Breast epithelium (tissue), 4 donors: ENCODE data around the gene HUS1B. TPM values are rescaled to one million over a fixed set of nuclear protein-coding genes. Genes with fewer than 3 reads are reported as not detected.

ENCODE experiments used
- DNase-seq, 2 donors: peaks; one replicate each; pipeline ENCODE4 v3.0.0-alpha.2; 2019; ENCODE audit warnings: low spot score in 2 of 2
- H3K27ac ChIP-seq, 2 donors: fragments of 200-600 bp; sonication (generic) in 1 of 2; one replicate each; pipeline ENCODE4 v1.5.1; 2016 to 2019; ENCODE audit warnings: mild to moderate bottlenecking in 1 of 2
- H3K27me3 ChIP-seq, 2 donors: fragments of 200-600 bp; sonication (generic) in 1 of 2; one replicate each; pipeline versions ENCODE4 v1.5.1 to v1.6.0; 2017 to 2019; ENCODE audit warnings: control low read depth in 1 of 2, mild to moderate bottlenecking in 1 of 2
- H3K36me3 ChIP-seq: fragments of 200-600 bp; one replicate; pipeline ENCODE4 v1.5.1; 2019
- H3K4me1 ChIP-seq, 2 donors: fragments of 200-600 bp; sonication (generic); one replicate each; pipeline ENCODE4 v1.5.1; 2016 to 2019; ENCODE audit warnings: control low read depth in 1 of 2
- H3K4me3 ChIP-seq, 3 donors: fragments of 200-600 bp; sonication (generic); 1 replicate in 2 of 3; 2 replicates in 1 of 3; pipeline ENCODE4 v1.5.1; 2016 to 2019; ENCODE audit warnings: mild to moderate bottlenecking in 3 of 3, moderate library complexity in 2 of 3
- H3K9me3 ChIP-seq, 2 donors: fragments of 200-600 bp; sonication (generic) in 1 of 2; one replicate each; pipeline ENCODE4 v1.5.1; 2016 to 2019; ENCODE audit warnings: control low read depth in 1 of 2
- POLR2A ChIP-seq: fragments of 450-650 bp; IDR thresholded peaks from one replicate; pipeline ENCODE4 v1.6.1; 2016; ENCODE audit warnings: antibody characterized with exemption, mild to moderate bottlenecking, moderate library complexity
- POLR2AphosphoS5 ChIP-seq, 3 donors: sonication (generic); formaldehyde crosslinking; IDR thresholded peaks; one replicate each; pipeline ENCODE4 v1.6.1; 2017; ENCODE audit warnings: antibody characterized with exemption in 3 of 3
- intact Hi-C: fragments of 100-400 bp; cut with DNase I; formaldehyde crosslinking; loops from one replicate; pipeline ENCODE4 v1.15.1; 2023; ENCODE audit warnings: low total_unique reads
- total RNA-seq, 3 donors: library from RNA; depleted of rRNA; stranded (reverse); fragments of >200 nt; gene quantifications; one replicate each; pipeline ENCODE4 v1.1.0, GENCODE V29; 2016
- TF ChIP-seq, protein P1 (sequence below), 3 donors: fragments of 450-650 bp; IDR thresholded peaks; one replicate each; pipeline ENCODE4 v1.5.1; 2016 to 2017; ENCODE audit warnings: antibody characterized with exemption in 3 of 3, mild to moderate bottlenecking in 3 of 3, moderate library complexity in 3 of 3

The HUS1B gene
- total RNA-seq, 3 donors from 2014 or later: 3.2 to 5.4 (median 3.9) TPM

DNA sequence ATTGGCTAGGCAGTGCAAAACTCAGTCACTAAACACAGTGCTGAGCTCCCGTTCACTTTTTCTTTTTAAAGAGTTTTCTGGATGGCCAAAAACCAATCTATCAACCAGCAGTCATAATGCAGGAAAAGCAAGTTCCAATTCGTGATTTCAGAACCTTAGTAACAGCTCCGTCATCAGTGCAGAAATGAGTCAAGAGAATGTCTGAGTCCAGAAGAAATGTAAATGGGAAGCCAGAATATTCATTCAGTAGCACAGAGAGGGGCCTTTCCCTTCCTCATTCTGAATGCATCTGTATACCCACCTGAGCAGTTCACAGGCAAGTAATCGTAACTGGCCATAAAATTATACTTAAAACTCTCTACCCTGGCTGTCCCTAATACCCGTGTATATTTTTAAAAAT, 20.4 kb downstream of the HUS1B start:
- H3K4me1 ChIP-seq: no peaks in the 10 kb centered on the region
- no peak overlapping the region for H3K4me3 ChIP-seq
- DNase-seq: no peak
- intact Hi-C loops: no loop called here
- no peaks in the 10 kb centered on the region for H3K9me3 ChIP-seq
- peaks cover 3% of the 10 kb centered on the region for H3K36me3 ChIP-seq
- H3K27me3 ChIP-seq: no peaks in the 10 kb centered on the region
- TF ChIP-seq, protein P1, sequence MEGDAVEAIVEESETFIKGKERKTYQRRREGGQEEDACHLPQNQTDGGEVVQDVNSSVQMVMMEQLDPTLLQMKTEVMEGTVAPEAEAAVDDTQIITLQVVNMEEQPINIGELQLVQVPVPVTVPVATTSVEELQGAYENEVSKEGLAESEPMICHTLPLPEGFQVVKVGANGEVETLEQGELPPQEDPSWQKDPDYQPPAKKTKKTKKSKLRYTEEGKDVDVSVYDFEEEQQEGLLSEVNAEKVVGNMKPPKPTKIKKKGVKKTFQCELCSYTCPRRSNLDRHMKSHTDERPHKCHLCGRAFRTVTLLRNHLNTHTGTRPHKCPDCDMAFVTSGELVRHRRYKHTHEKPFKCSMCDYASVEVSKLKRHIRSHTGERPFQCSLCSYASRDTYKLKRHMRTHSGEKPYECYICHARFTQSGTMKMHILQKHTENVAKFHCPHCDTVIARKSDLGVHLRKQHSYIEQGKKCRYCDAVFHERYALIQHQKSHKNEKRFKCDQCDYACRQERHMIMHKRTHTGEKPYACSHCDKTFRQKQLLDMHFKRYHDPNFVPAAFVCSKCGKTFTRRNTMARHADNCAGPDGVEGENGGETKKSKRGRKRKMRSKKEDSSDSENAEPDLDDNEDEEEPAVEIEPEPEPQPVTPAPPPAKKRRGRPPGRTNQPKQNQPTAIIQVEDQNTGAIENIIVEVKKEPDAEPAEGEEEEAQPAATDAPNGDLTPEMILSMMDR (IDR thresholded peaks at IDR 0.05): no peak
- TF ChIP-seq POLR2A (no peak), POLR2AphosphoS5 (IDR thresholded peaks at IDR 0.05) (no peak)
- no peak overlapping the region for H3K27ac ChIP-seq

DNA sequence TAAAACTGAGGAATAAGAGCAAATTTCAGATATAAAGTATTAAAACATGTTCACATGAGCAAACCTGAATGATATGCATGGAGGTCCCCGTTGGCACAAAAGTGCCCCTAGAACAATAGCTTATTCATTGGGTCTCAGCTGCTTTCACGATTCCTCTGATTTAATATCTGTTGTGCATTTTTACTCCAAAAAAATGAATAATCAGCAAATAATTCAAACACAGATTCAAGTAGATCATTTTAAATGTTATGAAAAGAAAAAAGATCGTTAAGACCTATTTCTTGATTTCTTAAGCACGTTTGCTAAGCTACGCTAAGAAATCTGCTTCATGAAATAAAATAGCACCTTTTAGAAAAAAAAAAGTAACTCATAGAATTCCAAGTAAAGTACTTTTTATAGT, 21.7 kb downstream of the HUS1B start:
- no peak for DNase-seq
- Histone ChIP-seq H3K27me3 (no peaks in the 10 kb centered on the region), H3K4me3 (no peak overlapping the region), H3K9me3 (no peaks in the 10 kb centered on the region), H3K4me1 (no peaks in the 10 kb centered on the region), H3K36me3 (peaks cover 3% of the 10 kb centered on the region), H3K27ac (no peak overlapping the region)
- no peak for TF ChIP-seq POLR2A
- intact Hi-C loops: no loop called here

GRCh38 chr6:633611-634010, 23.3 kb downstream of the HUS1B start:
- Histone ChIP-seq H3K4me1 (no peaks in the 10 kb centered on the region), H3K9me3 (no peaks in the 10 kb centered on the region), H3K36me3 (peaks cover 3% of the 10 kb centered on the region), H3K27me3 (no peaks in the 10 kb centered on the region), H3K4me3 (no peak overlapping the region), H3K27ac (no peak overlapping the region)
- TF ChIP-seq, protein P1 (IDR thresholded peaks at IDR 0.05): no peak
- no peak for TF ChIP-seq POLR2A
- no peak for TF ChIP-seq POLR2AphosphoS5 (IDR thresholded peaks at IDR 0.05)
- no peak for DNase-seq
- intact Hi-C loops: no loop called here

DNA sequence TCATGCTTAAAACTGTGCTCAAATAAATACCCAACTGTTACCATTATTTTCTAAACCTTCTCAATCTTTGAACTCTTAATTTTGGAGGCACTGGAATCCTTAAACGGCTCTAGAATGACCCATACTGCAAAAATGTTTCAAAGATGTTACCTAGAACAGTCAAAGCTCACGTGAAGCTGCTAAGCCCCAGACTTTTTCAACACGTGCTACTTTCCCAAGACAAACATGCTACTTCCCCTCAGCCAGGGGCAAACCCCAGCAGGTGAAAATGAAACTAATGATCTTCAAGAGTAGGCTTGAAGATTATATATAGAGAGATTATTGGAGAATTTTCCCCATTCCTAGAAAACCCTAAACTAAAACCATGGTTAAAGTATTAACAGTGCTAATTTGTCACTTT, 28.1 kb downstream of the HUS1B start:
- no peaks in the 10 kb centered on the region for H3K9me3 ChIP-seq
- H3K4me1 ChIP-seq: no peaks in the 10 kb centered on the region
- intact Hi-C loops: no loop called here
- no peaks in the 10 kb centered on the region for H3K27me3 ChIP-seq
- no peak for DNase-seq
- no peak overlapping the region for H3K27ac ChIP-seq
- H3K4me3 ChIP-seq: no peak overlapping the region
- H3K36me3 ChIP-seq: peaks cover 3% of the 10 kb centered on the region
- TF ChIP-seq, protein P1 (IDR thresholded peaks at IDR 0.05): no peak
- TF ChIP-seq POLR2A (no peak), POLR2AphosphoS5 (IDR thresholded peaks at IDR 0.05) (no peak)

DNA sequence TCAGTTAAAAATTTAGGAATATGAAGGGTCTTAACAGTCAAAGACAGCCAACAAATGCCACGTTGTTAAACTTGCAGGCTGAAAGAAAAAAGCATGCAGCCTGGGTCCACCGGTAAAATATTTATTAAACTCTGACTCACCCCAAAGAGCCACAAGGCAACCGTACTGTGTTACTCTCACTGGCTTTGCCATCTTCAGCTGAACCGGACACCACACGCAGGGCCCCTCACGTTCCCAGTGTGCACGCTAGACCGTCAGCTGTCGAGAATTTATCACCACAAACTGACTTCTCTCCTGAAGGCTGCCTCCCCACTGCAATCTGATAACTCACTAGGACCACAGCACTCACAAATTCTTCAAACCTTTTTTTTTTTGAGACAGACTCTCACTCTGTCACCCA, 30.7 kb downstream of the HUS1B start:
- no peak overlapping the region for H3K27ac ChIP-seq
- H3K4me3 ChIP-seq: no peak overlapping the region
- no peaks in the 10 kb centered on the region for H3K27me3 ChIP-seq
- no peaks in the 10 kb centered on the region for H3K36me3 ChIP-seq
- intact Hi-C loops: no loop called here
- H3K9me3 ChIP-seq: no peaks in the 10 kb centered on the region
- no peaks in the 10 kb centered on the region for H3K4me1 ChIP-seq
- no peak for DNase-seq
- TF ChIP-seq POLR2AphosphoS5 (IDR thresholded peaks at IDR 0.05) (no peak), POLR2A (no peak)
- TF ChIP-seq, protein P1 (IDR thresholded peaks at IDR 0.05): no peak

- no peak overlapping the region for H3K4me3 ChIP-seq
- DNase-seq: no peak
- TF ChIP-seq POLR2A (no peak), POLR2AphosphoS5 (IDR thresholded peaks at IDR 0.05) (no peak)
- TF ChIP-seq, protein P1 (IDR thresholded peaks at IDR 0.05): no peak
- H3K36me3 ChIP-seq: no peaks in the 10 kb centered on the region
- no peaks in the 10 kb centered on the region for H3K9me3 ChIP-seq
- intact Hi-C loops: no loop called here
- H3K4me1 ChIP-seq: no peaks in the 10 kb centered on the region
- no peak overlapping the region for H3K27ac ChIP-seq
- H3K27me3 ChIP-seq: no peaks in the 10 kb centered on the region
These were observed 31.9 kb downstream of the HUS1B start for GRCh38 chr6:624979-625378.
